ENCODE results near the gene MARCHF2. TPM values are rescaled to one million over a fixed set of nuclear protein-coding genes. Genes with fewer than 3 reads are reported as not detected.

Gene MARCHF2
- total and polyA plus RNA-seq, 2 donors (not counting 3 experiments of a cell fraction or from before 2014, with no cell fraction given), result 43.5 to 91.9 TPM

DNA sequence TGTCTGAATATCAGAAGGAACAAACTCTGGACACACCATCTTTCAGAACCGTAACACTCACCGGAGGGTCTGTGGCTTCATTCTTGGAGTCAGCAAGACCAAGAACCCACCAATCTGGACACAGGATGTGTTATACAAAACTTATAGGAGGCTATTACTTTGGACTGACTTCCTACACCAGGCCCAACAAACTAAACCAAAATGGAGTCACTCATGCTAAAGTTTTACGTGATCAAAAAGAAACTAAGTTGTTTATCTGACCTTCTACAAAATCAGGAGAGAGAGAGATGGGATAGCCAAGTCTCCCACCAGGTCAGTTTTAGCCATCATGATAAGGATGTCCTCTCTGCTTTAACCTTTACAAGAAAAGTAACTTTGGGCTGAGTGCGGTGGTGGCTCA, 26.1 kb upstream of the MARCHF2 start:
- H4K20me1 ChIP-seq (replicated peaks; ENCODE audit: control insufficient read depth, extremely low read depth, insufficient read depth, low read length), result no peaks in the 10 kb centered on the region
- no peak overlapping the region for H3K9ac ChIP-seq (replicated peaks; ENCODE audit: extremely low read depth, insufficient read depth, low read length)
- no peak for DNase-seq (ENCODE audit: low read depth, low spot score)
- ChIA-PET POLR2A (no interaction called here), CTCF (no interaction called here)
- no peaks in the 10 kb centered on the region for H3K9me3 ChIP-seq (replicated peaks; ENCODE audit: control insufficient read depth, insufficient read depth, low read length)
- TF ChIP-seq FOS (IDR thresholded peaks at IDR 0.05; ENCODE audit: borderline replicate concordance, insufficient read depth, low read length) (no peak), JUN (IDR thresholded peaks at IDR 0.05; ENCODE audit: borderline replicate concordance, insufficient read depth, insufficient read length, low read depth) (no peak), GATA2 (IDR thresholded peaks at IDR 0.05; ENCODE audit: insufficient read depth, insufficient read length, low read depth, low read length) (no peak), POLR2A (IDR thresholded peaks at IDR 0.05; ENCODE audit: low read depth, low read length) (no peak), POLR2AphosphoS5 (IDR thresholded peaks at IDR 0.05; ENCODE audit: insufficient read depth, low read depth, low read length) (no peak), MYC (IDR thresholded peaks at IDR 0.05; ENCODE audit: low read depth, low read length) (no peak), EZH2 (IDR thresholded peaks at IDR 0.05; ENCODE audit: borderline replicate concordance, low read depth, low read length, severe bottlenecking) (no peak)
- TF ChIP-seq, protein P1, sequence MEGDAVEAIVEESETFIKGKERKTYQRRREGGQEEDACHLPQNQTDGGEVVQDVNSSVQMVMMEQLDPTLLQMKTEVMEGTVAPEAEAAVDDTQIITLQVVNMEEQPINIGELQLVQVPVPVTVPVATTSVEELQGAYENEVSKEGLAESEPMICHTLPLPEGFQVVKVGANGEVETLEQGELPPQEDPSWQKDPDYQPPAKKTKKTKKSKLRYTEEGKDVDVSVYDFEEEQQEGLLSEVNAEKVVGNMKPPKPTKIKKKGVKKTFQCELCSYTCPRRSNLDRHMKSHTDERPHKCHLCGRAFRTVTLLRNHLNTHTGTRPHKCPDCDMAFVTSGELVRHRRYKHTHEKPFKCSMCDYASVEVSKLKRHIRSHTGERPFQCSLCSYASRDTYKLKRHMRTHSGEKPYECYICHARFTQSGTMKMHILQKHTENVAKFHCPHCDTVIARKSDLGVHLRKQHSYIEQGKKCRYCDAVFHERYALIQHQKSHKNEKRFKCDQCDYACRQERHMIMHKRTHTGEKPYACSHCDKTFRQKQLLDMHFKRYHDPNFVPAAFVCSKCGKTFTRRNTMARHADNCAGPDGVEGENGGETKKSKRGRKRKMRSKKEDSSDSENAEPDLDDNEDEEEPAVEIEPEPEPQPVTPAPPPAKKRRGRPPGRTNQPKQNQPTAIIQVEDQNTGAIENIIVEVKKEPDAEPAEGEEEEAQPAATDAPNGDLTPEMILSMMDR (IDR thresholded peaks at IDR 0.05; ENCODE audit: extremely low read depth in 1 of 2, insufficient read depth in 1 of 2, low read depth in 1 of 2, low read length in 2 of 2), result no peak
- TF ChIP-seq, protein P2, sequence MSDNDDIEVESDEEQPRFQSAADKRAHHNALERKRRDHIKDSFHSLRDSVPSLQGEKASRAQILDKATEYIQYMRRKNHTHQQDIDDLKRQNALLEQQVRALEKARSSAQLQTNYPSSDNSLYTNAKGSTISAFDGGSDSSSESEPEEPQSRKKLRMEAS (IDR thresholded peaks at IDR 0.05; ENCODE audit: insufficient read depth, insufficient read length), result no peak
- BruUV-seq (replicated peaks), result no TSS peak
- H3K36me3 ChIP-seq (ENCODE audit: control insufficient read depth in 2 of 2, extremely low read depth in 1 of 2, insufficient read depth in 2 of 2, low read length in 2 of 2), result no peaks in the 10 kb centered on the region
- no peak overlapping the region for H3K4me2 ChIP-seq (ENCODE audit: insufficient read depth, low read length)
- H3K9me1 ChIP-seq (replicated peaks; ENCODE audit: control insufficient read depth, extremely low read depth, insufficient read depth, low read length), result no peaks in the 10 kb centered on the region
- H3K4me1 ChIP-seq (ENCODE audit: control insufficient read depth, extremely low read depth, insufficient read depth, low read length), result peaks cover 7% of the 10 kb centered on the region
- dilution Hi-C loops (cut with MboI; ENCODE audit: extremely low pct_ligation_motif_present, low sequenced_read_pairs), result no loop called here
- H3K79me2 ChIP-seq (ENCODE audit: control insufficient read depth, insufficient read depth, low read length), result peaks cover 11% of the 10 kb centered on the region
- H3K4me3 ChIP-seq (replicated peaks in 1 of 3; ENCODE audit: insufficient read depth in 1 of 3, low read depth in 1 of 3, low read length in 3 of 3), result no peak overlapping the region
- H3K27ac ChIP-seq (ENCODE audit: insufficient read depth, low read depth, low read length), result no peak overlapping the region
- H2AFZ ChIP-seq (ENCODE audit: low read depth, low read length), result no peak overlapping the region
- intact Hi-C loops (cut with micrococcal nuclease), result no loop called here
- no peaks in the 10 kb centered on the region for H3K27me3 ChIP-seq (ENCODE audit: control insufficient read depth in 2 of 2, insufficient read depth in 2 of 2, low read length in 2 of 2)
- FAIRE-seq, result no peak
